CD14-positive monocyte (primary cell): ENCODE measurements around the gene TAF15. TPM values are rescaled to one million over a fixed set of nuclear protein-coding genes. Genes with fewer than 3 reads are reported as not detected.

Experiments used
- DNase-seq, 3 donors: peaks; one replicate each; pipeline ENCODE4 v3.0.0-alpha.2; 2011 to 2022
- H2AFZ ChIP-seq: 2 replicates; pipeline ENCODE4 v1.6.0; 2012; ENCODE audit warnings: mild to moderate bottlenecking, low read depth, low read length, inconsistent platforms; ENCODE audit not compliant: insufficient read depth, poor library complexity, severe bottlenecking
- H3K27ac ChIP-seq, 2 donors: 1 replicate in 1 of 2; 2 replicates in 1 of 2; pipeline ENCODE4 v1.5.1; 2012 to 2013; ENCODE audit warnings: low read length in 2 of 2, control low read depth in 1 of 2, inconsistent platforms in 1 of 2, low read depth in 1 of 2, mild to moderate bottlenecking in 1 of 2
- H3K27me3 ChIP-seq, 2 donors: one replicate each; pipeline versions ENCODE4 v1.6.0 to v1.6.1; 2011 to 2013; ENCODE audit warnings: low read length in 2 of 2; ENCODE audit not compliant: control insufficient read depth in 2 of 2, insufficient read depth in 2 of 2
- H3K36me3 ChIP-seq, 2 donors: replicated peaks in 1 of 2; 1 replicate in 1 of 2; 2 replicates in 1 of 2; pipeline versions ENCODE4 v1.5.1 to v1.6.1; 2012 to 2013; ENCODE audit warnings: low read length in 2 of 2, control low read depth in 1 of 2, inconsistent platforms in 1 of 2, mild to moderate bottlenecking in 1 of 2; ENCODE audit not compliant: insufficient read depth in 2 of 2, control insufficient read depth in 1 of 2
- H3K4me1 ChIP-seq, 2 donors: 1 replicate in 1 of 2; 2 replicates in 1 of 2; pipeline versions ENCODE4 v1.5.1 to v1.6.1; 2012 to 2013; ENCODE audit warnings: low read length in 2 of 2, control low read depth in 1 of 2, inconsistent platforms in 1 of 2, mild to moderate bottlenecking in 1 of 2, moderate library complexity in 1 of 2; ENCODE audit not compliant: insufficient read depth in 2 of 2, control insufficient read depth in 1 of 2
- H3K4me2 ChIP-seq: replicated peaks from 2 replicates; pipeline ENCODE3; 2012; ENCODE audit warnings: low read length, moderate library complexity, mild to moderate bottlenecking; ENCODE audit not compliant: poor library complexity, severe bottlenecking; ENCODE audit errors: extremely low read depth
- H3K4me3 ChIP-seq, 3 experiments: fragments of 200-600 bp in 1 of 3; sonication (generic) in 1 of 3; replicated peaks in 1 of 3; 1 replicate in 2 of 3; 2 replicates in 1 of 3; pipeline ENCODE4 v1.5.1; 2011 to 2013; ENCODE audit warnings: low read length in 3 of 3, mild to moderate bottlenecking in 3 of 3, control low read depth in 2 of 3, low read depth in 2 of 3, inconsistent platforms in 1 of 3, moderate library complexity in 1 of 3
- H3K79me2 ChIP-seq: 2 replicates; pipeline ENCODE4 v1.6.0; 2012; ENCODE audit warnings: mild to moderate bottlenecking, control low read depth, inconsistent platforms, low read length, moderate library complexity; ENCODE audit not compliant: insufficient read depth
- H3K9ac ChIP-seq: 2 replicates; pipeline ENCODE4 v1.6.0; 2017; ENCODE audit warnings: low read length, mild to moderate bottlenecking; ENCODE audit not compliant: insufficient read depth, poor library complexity, severe bottlenecking
- H3K9me3 ChIP-seq, 2 donors: replicated peaks in 1 of 2; 1 replicate in 1 of 2; 2 replicates in 1 of 2; pipeline versions ENCODE4 v1.5.1 to v1.6.1; 2012 to 2013; ENCODE audit warnings: low read length in 2 of 2, control low read depth in 1 of 2; ENCODE audit not compliant: control insufficient read depth in 1 of 2, insufficient read depth in 1 of 2
- H4K20me1 ChIP-seq: 2 replicates; pipeline ENCODE4 v1.6.0; 2012; ENCODE audit warnings: mild to moderate bottlenecking, low read length, control low read depth, moderate library complexity; ENCODE audit not compliant: insufficient read depth
- H3K27ac Mint-ChIP-seq, 7 donors: one replicate each; pipeline ENCODE4 v1.8.0; 2020; ENCODE audit warnings: mild to moderate bottlenecking in 7 of 7, mixed read lengths in 7 of 7, moderate library complexity in 6 of 7, inconsistent platforms in 2 of 7
- H3K27me3 Mint-ChIP-seq, 3 donors: one replicate each; pipeline ENCODE4 v1.8.0; 2021 to 2022; ENCODE audit warnings: low read depth in 3 of 3, mild to moderate bottlenecking in 3 of 3, mixed read lengths in 3 of 3, moderate library complexity in 3 of 3, inconsistent platforms in 1 of 3
- H3K36me3 Mint-ChIP-seq, 2 donors: one replicate each; pipeline ENCODE4 v1.8.0; 2020; ENCODE audit warnings: mixed read lengths in 2 of 2, inconsistent platforms in 1 of 2, mild to moderate bottlenecking in 1 of 2
- H3K4me1 Mint-ChIP-seq: one replicate; pipeline ENCODE4 v1.8.0; 2020; ENCODE audit warnings: mild to moderate bottlenecking, mixed read lengths
- H3K4me3 Mint-ChIP-seq, 2 donors: one replicate each; pipeline ENCODE4 v1.8.0; 2020; ENCODE audit warnings: mild to moderate bottlenecking in 2 of 2, mixed read lengths in 2 of 2, moderate library complexity in 1 of 2
- H3K9me3 Mint-ChIP-seq, 7 donors: one replicate each; pipeline ENCODE4 v1.8.0; 2020 to 2022; ENCODE audit warnings: mixed read lengths in 7 of 7, mild to moderate bottlenecking in 6 of 7, moderate library complexity in 6 of 7, inconsistent platforms in 2 of 7
- WGBS: methylation state at CpG from one replicate; pipeline ENCODE4 v1.1.5; 2013; ENCODE audit warnings: missing lambda C conversion rate; ENCODE audit not compliant: insufficient coverage; 5-methylcytosine and 5-hydroxymethylcytosine counted together
- intact Hi-C, 2 donors: fragments of 100-400 bp; cut with micrococcal nuclease; formaldehyde crosslinking; loops; one replicate each; pipeline versions ENCODE4 v1.15.0 to v1.15.1; 2023
- polyA plus RNA-seq, 3 donors: library from polyadenylated mRNA; depleted of rRNA in 1 of 3; unstranded in 2 of 3; stranded (reverse) in 1 of 3; fragments of 300-500 nt in 2 of 3; fragments of >200 nt in 1 of 3; fragmentation: Illumina TruSeq in 2 of 3; gene quantifications; 1 replicate in 2 of 3; 2 replicates in 1 of 3; pipeline ENCODE4 v1.2.3, GENCODE V29; 2012 to 2021
- TF ChIP-seq, protein P1 (sequence below): fragments of 200-600 bp; IDR thresholded peaks from one replicate; pipeline ENCODE4 v1.8.0; 2022; ENCODE audit warnings: antibody characterized with exemption, mild to moderate bottlenecking

Gene TAF15
- polyA plus RNA-seq, 3 donors, result 6.0 to 50.6 (median 16.3) TPM

DNA sequence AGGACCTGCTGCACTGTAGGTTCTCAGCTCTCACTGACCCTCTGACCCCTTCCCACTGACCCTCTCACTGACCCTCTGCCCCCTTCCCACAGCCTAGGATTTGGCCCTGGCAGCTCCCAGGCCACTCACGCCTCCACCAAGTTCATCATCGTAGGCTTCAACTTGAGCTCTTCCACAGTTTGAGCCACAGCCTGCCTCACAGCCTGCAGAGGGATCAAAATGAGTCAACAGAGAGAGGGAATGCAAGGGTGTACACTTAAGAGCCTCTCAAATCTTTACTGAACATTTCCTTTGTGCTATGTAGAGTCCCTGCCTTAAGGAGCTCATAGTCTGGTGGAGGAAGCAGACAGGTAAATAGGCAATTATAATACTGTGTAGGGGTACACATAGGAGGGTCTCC, 47.3 kb downstream of the TAF15 start:
- Mint-ChIP-seq H3K4me1 (peaks cover 7% of the 10 kb centered on the region), H3K36me3 (peaks cover 19 to 24% of the 10 kb centered on the region in 2 donors), H3K27ac (no peak overlapping the region), H3K9me3 (no peaks in the 10 kb centered on the region), H3K4me3 (no peak overlapping the region), H3K27me3 (no peaks in the 10 kb centered on the region)
- 100% methylated on average over 2 of the region's 2 CpGs for WGBS
- no peak overlapping the region for H3K4me3 ChIP-seq
- H3K9ac ChIP-seq, result no peak overlapping the region
- TF ChIP-seq, protein P1, sequence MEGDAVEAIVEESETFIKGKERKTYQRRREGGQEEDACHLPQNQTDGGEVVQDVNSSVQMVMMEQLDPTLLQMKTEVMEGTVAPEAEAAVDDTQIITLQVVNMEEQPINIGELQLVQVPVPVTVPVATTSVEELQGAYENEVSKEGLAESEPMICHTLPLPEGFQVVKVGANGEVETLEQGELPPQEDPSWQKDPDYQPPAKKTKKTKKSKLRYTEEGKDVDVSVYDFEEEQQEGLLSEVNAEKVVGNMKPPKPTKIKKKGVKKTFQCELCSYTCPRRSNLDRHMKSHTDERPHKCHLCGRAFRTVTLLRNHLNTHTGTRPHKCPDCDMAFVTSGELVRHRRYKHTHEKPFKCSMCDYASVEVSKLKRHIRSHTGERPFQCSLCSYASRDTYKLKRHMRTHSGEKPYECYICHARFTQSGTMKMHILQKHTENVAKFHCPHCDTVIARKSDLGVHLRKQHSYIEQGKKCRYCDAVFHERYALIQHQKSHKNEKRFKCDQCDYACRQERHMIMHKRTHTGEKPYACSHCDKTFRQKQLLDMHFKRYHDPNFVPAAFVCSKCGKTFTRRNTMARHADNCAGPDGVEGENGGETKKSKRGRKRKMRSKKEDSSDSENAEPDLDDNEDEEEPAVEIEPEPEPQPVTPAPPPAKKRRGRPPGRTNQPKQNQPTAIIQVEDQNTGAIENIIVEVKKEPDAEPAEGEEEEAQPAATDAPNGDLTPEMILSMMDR, result no peak
- H3K27me3 ChIP-seq, result no peaks in the 10 kb centered on the region
- H4K20me1 ChIP-seq, result no peaks in the 10 kb centered on the region
- peaks cover 0 to 11% of the 10 kb centered on the region in 2 donors for H3K4me1 ChIP-seq
- no peak for DNase-seq
- no peak overlapping the region for H3K27ac ChIP-seq
- H3K4me2 ChIP-seq, result no peak overlapping the region
- no peaks in the 10 kb centered on the region for H3K79me2 ChIP-seq
- no peaks in the 10 kb centered on the region for H3K9me3 ChIP-seq
- H2AFZ ChIP-seq, result no peak overlapping the region
- peaks cover 0 to 16% of the 10 kb centered on the region in 2 donors for H3K36me3 ChIP-seq
- intact Hi-C loops, result no loop called here

DNA sequence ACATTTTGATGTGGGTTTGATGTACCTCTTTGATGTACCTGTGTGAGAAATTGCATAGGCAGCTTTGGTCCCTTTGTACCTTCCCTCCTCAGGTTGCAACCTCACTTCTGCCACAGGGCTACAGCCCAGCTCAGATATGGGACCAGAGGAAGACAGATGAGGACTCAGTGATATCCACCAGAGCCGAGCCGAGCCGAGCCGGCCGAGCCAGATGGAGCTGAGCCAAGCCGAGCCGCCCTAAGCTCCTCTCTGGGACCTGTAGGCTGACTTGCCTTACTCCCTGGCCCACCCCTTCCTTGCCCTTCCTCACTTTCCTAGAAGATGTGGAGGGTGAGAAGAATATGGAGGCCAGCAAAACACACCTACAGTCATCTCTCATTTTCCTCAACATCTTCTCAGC, 55.6 kb downstream of the TAF15 start:
- no peaks in the 10 kb centered on the region for H3K79me2 ChIP-seq
- H3K4me3 ChIP-seq, result no peak overlapping the region
- H3K9ac ChIP-seq, result no peak overlapping the region
- TF ChIP-seq, protein P1, result no peak
- Mint-ChIP-seq H3K36me3 (no peaks in the 10 kb centered on the region), H3K9me3 (peaks cover 0 to 2% (median 0%) of the 10 kb centered on the region in 7 donors), H3K27me3 (peaks cover 0 to 2% (median 0%) of the 10 kb centered on the region in 3 donors), H3K27ac (peak overlapping the region in 1 of 7 donors; percentile 17), H3K4me1 (peaks cover 19% of the 10 kb centered on the region), H3K4me3 (no peak overlapping the region)
- H3K27me3 ChIP-seq, result no peaks in the 10 kb centered on the region
- no peak overlapping the region for H2AFZ ChIP-seq
- DNase-seq, result no peak
- H3K4me2 ChIP-seq, result no peak overlapping the region
- H3K9me3 ChIP-seq, result no peaks in the 10 kb centered on the region
- no peaks in the 10 kb centered on the region for H4K20me1 ChIP-seq
- WGBS, result 100% methylated on average over 5 of the region's 7 CpGs
- intact Hi-C loops, result no loop called here
- no peaks in the 10 kb centered on the region for H3K36me3 ChIP-seq
- peaks cover 9 to 19% of the 10 kb centered on the region in 2 donors for H3K4me1 ChIP-seq
- no peak overlapping the region for H3K27ac ChIP-seq
